ENCODE measurements around the gene DYSF. TPM values are rescaled to one million over a fixed set of nuclear protein-coding genes. Genes with fewer than 3 reads are reported as not detected.

DYSF gene
- total RNA-seq, 2 experiments from 2014 or later = not detected

DNA sequence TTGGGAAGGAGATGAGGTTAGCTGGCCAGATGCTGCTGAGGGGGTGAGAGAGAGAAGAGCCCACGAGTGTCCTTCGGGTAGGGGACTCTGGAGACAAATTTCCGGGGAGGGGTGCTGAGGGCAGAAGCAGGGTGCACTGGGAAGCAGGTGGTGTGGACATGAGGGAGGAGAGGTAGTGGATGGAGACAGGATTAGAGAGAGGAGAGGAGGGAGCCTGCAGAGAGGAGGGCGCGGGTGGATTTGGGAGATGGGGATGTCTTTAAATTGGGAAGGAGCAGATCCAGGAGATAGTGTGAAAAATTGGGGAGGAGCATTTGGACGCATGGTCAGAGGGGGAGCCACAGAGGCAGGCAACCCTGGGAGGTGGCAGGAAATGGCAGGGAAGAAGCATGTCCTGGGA, 154.7 kb downstream of the DYSF start:
- intact Hi-C loops (cut with micrococcal nuclease) = no loop called here
- ChIA-PET CTCF (interaction anchor here (1.0 kb wide), 1 partner anchor 78 kb away, joined by 3 read pairs; no protein-coding TSS in a partner anchor), POLR2A (no interaction called here)
- H3K4me3 Mint-ChIP-seq = no peak overlapping the region
- no peaks in the 10 kb centered on the region for H3K36me3 Mint-ChIP-seq
- H3K9me3 Mint-ChIP-seq = no peaks in the 10 kb centered on the region
- no peak overlapping the region for H3K27ac Mint-ChIP-seq
- DNase-seq = no peak
- peaks cover 3% of the 10 kb centered on the region for H3K4me1 Mint-ChIP-seq (ENCODE audit: low read depth)
- H3K27me3 Mint-ChIP-seq = peaks cover 7% of the 10 kb centered on the region

DNA sequence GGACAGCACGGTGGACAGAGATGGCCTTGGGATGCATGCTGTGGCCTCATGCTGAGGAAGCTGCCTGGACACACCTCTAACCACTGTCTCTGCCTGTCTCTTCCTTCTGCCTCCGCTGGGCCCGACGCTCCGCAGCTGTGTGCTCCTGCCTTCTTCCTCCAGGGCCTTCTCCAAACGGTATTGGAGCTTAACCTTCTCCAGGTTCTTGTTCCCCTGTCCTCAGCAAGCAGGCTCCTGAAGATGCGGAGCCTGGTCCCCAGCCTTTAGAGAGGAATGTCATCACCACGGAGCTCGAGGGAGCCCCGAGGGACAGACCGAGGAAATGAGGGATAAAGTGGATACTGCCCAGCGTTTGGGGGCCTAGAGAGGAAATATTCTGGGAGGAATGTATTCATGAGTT, 155.1 kb downstream of the DYSF start:
- CTCF ChIA-PET = no interaction called here
- peaks cover 5% of the 10 kb centered on the region for H3K27me3 Mint-ChIP-seq
- H3K9me3 Mint-ChIP-seq = no peaks in the 10 kb centered on the region
- DNase-seq = no peak
- peaks cover 3% of the 10 kb centered on the region for H3K4me1 Mint-ChIP-seq (ENCODE audit: low read depth)
- H3K27ac Mint-ChIP-seq = no peak overlapping the region
- intact Hi-C loops (cut with micrococcal nuclease) = no loop called here
- H3K4me3 Mint-ChIP-seq = no peak overlapping the region
- H3K36me3 Mint-ChIP-seq = no peaks in the 10 kb centered on the region
- POLR2A ChIA-PET = no interaction called here

DNA sequence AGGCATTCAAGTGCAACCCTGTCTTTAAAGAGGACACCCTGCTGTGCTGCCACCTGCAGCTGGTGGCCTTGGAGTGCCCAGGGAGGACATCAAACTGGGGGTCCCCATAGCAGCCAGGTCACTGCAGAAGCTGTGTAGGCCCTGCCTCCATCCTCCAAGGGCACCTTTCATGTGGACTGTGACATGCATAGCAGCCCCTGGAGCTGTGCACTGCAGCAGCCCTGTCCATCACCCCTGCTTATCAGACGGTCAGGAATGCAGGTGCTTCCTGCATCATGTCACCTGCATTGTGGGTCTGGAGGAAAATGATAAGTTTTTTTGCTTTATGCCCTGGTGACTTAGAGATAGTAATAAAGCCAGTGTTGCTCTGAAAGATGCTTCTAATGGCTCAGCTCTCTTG, 155.7 kb downstream of the DYSF start:
- Mint-ChIP-seq H3K27me3 (peaks cover 5% of the 10 kb centered on the region), H3K4me1 (ENCODE audit: low read depth) (peaks cover 3% of the 10 kb centered on the region), H3K36me3 (no peaks in the 10 kb centered on the region), H3K9me3 (no peaks in the 10 kb centered on the region), H3K27ac (no peak overlapping the region), H3K4me3 (no peak overlapping the region)
- peak; percentile 5 for DNase-seq
- intact Hi-C loops (cut with micrococcal nuclease) = no loop called here
- ChIA-PET CTCF (no interaction called here), POLR2A (no interaction called here)

DNA sequence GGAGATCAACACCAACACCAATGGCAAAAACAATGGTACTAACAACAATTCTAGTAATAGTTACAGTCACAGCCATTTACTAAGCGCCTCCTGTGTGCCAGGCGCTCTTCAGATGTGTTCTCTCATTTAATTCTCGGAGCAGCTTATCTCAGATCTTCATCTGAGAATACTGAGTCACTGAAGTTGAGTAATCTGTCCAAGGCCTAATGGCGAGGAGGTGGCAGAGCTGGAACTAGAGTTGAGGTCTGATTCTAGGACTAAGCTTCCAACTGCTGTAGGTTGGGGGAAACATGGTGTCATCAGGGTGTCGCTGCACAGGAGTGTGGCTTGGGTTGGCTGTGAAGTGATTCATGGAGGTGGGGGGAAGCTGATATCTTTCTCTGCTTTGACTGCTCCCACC, 156.1 kb downstream of the DYSF start:
- intact Hi-C loops (cut with micrococcal nuclease) = no loop called here
- Mint-ChIP-seq H3K4me1 (ENCODE audit: low read depth) (peaks cover 3% of the 10 kb centered on the region), H3K4me3 (no peak overlapping the region), H3K27ac (no peak overlapping the region), H3K9me3 (no peaks in the 10 kb centered on the region), H3K27me3 (peaks cover 3% of the 10 kb centered on the region), H3K36me3 (no peaks in the 10 kb centered on the region)
- POLR2A ChIA-PET = no interaction called here
- CTCF ChIA-PET = interaction anchor here (1.2 kb wide), 1 partner anchor 23 kb away, joined by 3 read pairs; no protein-coding TSS in a partner anchor
- DNase-seq = peak; percentile 4

DNA sequence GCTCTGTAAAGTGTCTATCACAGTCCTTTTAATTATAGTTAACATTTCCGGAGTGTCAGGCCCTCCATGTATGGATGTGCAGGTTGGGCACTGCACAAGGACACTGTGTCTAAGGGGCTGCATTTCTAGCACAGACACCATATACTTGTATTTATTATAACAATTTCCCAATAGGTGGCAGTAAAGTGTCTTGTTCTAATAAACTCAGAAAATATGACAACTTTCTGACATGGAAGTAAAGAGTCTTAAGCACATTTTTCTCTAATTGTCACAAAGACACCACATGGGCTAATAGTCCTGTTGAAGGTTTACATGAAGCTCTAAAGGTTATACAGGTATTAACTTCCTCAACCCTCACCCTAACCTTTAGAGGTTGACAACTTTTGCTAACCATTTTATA, 156.6 kb downstream of the DYSF start:
- Mint-ChIP-seq H3K4me3 (no peak overlapping the region), H3K27ac (no peak overlapping the region), H3K4me1 (ENCODE audit: low read depth) (peaks cover 2% of the 10 kb centered on the region), H3K36me3 (no peaks in the 10 kb centered on the region), H3K27me3 (no peaks in the 10 kb centered on the region), H3K9me3 (no peaks in the 10 kb centered on the region)
- POLR2A ChIA-PET = no interaction called here
- DNase-seq = no peak
- CTCF ChIA-PET = interaction anchor here (1.0 to 1.2 kb wide), 2 partner anchors 23 to 188 kb away, joined by 3 to 5 read pairs; no protein-coding TSS in a partner anchor
- intact Hi-C loops (cut with micrococcal nuclease) = no loop called here

DNA sequence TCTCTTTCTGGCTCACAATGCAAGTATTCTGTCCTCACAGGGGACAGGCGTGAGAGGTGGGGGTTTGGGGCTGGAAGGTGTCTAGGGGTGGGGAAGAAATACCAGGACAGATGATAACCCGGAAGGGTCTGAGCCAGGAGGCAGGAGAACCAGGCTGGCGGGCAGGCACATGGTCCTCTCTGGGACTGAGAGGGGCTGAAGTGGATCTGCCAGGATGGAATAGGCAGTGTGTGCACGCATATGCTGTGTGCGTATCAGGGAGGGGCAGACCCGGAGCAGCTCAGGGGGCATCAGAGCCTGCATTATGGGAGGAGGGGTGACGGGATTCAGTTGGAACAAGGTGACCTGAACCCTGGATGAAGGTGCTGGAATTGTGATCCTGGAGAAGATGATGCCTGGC, 157.3 kb downstream of the DYSF start:
- Mint-ChIP-seq H3K27me3 (no peaks in the 10 kb centered on the region), H3K36me3 (no peaks in the 10 kb centered on the region), H3K9me3 (no peaks in the 10 kb centered on the region), H3K4me1 (ENCODE audit: low read depth) (no peaks in the 10 kb centered on the region), H3K4me3 (no peak overlapping the region), H3K27ac (no peak overlapping the region)
- DNase-seq = peak; percentile 4
- intact Hi-C loops (cut with micrococcal nuclease) = no loop called here
- POLR2A ChIA-PET = no interaction called here
- CTCF ChIA-PET = interaction anchor here (1.0 to 1.2 kb wide), 2 partner anchors 22 to 188 kb away, joined by 3 to 5 read pairs; no protein-coding TSS in a partner anchor

DNA sequence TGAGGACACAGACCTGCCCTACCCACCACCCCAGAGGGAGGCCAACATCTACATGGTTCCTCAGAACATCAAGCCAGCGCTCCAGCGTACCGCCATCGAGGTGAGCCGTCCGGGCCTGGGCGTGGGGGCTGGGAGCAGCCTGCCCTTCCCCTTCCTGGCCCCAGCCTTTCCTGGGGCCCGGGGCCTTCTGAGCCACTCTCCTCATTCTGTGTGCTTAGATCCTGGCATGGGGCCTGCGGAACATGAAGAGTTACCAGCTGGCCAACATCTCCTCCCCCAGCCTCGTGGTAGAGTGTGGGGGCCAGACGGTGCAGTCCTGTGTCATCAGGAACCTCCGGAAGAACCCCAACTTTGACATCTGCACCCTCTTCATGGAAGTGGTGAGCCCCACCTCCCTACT, 157.9 kb downstream of the DYSF start:
- H3K27me3 Mint-ChIP-seq = peaks cover 1% of the 10 kb centered on the region
- H3K27ac Mint-ChIP-seq = no peak overlapping the region
- ChIA-PET POLR2A (no interaction called here), CTCF (no interaction called here)
- H3K9me3 Mint-ChIP-seq = no peaks in the 10 kb centered on the region
- H3K4me1 Mint-ChIP-seq (ENCODE audit: low read depth) = no peaks in the 10 kb centered on the region
- H3K36me3 Mint-ChIP-seq = no peaks in the 10 kb centered on the region
- DNase-seq = peak; percentile 1
- H3K4me3 Mint-ChIP-seq = no peak overlapping the region
- intact Hi-C loops (cut with micrococcal nuclease) = no loop called here

DNA sequence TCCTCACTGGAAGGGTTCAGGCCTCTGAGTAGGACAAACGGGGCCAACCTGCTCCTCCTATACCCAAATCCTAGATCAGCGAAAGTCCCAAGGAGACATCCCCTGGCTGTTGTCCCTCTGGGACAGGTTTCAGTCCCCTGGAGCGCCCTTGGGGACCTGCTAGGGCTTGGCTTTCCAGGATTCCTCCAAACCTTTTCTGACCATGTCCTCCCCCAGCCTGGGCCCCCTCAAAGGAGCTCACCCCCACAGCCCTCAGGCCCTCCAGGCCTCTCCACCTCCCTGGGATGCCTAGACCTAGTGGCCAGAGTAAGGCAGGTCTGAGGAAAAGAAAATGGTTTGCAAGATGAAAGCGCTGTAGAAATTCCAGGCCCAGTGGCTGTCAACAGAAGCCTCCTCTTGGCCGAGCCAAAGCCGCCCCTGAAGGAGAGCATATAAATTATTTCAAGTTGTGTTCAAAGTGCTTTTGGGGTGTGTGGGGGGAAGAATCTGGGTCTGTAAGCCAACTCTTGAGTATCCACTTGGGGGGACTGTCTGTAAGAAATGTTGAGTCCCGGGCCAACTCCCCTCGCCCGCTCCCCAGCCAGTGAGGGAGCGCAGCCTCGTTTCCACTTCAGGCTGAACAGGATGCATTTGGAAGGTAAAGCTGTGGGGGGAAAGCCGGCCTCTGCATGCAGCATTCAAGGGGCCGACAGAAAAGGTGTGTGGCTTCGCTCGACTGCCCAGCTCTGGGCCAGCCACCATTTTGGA, 158.6 kb downstream of the DYSF start:
- ChIA-PET POLR2A (no interaction called here), CTCF (no interaction called here)
- intact Hi-C loops (cut with micrococcal nuclease) = no loop called here
- Mint-ChIP-seq H3K9me3 (no peaks in the 10 kb centered on the region), H3K27me3 (peaks cover 3% of the 10 kb centered on the region), H3K36me3 (no peaks in the 10 kb centered on the region), H3K4me3 (no peak overlapping the region), H3K4me1 (ENCODE audit: low read depth) (no peaks in the 10 kb centered on the region), H3K27ac (no peak overlapping the region)
- peak; percentile 1 for DNase-seq

DNA sequence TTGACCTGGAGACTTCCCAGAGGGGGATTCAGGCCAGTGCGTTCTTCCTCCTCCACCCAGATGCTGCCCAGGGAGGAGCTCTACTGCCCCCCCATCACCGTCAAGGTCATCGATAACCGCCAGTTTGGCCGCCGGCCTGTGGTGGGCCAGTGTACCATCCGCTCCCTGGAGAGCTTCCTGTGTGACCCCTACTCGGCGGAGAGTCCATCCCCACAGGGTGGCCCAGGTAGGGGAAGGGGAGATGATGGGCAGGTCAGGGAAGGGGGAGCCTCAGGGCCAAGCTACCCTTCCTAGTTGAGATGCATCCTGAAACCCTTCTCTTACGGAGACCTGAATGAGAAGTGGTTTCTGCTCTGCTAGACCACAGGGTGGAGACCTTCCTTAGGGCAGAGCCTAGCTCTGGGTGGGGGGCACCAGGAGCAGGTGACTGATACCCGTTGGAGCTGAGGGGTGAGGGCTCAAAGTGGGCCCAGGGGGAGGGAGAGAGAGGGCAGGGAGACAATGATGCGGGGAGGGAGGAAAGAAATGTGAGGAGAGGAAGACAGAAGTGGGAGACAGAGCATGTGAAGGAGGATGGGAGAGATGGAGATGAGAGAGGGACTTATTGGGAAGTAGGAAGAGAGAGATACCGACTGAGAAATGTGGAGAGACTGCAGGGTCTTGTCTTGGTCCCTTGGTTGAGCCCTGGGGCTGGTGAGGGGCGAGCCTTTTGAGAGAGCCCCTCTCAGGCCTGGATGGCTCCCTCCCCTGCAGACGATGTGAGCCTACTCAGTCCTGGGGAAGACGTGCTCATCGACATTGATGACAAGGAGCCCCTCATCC, 159.4 kb downstream of the DYSF start:
- Mint-ChIP-seq H3K4me1 (ENCODE audit: low read depth) (no peaks in the 10 kb centered on the region), H3K4me3 (no peak overlapping the region), H3K36me3 (no peaks in the 10 kb centered on the region), H3K27me3 (peaks cover 3% of the 10 kb centered on the region), H3K27ac (no peak overlapping the region), H3K9me3 (no peaks in the 10 kb centered on the region)
- CTCF ChIA-PET = no interaction called here
- POLR2A ChIA-PET = no interaction called here
- intact Hi-C loops (cut with micrococcal nuclease) = no loop called here
- peak; percentile 3 for DNase-seq

DNA sequence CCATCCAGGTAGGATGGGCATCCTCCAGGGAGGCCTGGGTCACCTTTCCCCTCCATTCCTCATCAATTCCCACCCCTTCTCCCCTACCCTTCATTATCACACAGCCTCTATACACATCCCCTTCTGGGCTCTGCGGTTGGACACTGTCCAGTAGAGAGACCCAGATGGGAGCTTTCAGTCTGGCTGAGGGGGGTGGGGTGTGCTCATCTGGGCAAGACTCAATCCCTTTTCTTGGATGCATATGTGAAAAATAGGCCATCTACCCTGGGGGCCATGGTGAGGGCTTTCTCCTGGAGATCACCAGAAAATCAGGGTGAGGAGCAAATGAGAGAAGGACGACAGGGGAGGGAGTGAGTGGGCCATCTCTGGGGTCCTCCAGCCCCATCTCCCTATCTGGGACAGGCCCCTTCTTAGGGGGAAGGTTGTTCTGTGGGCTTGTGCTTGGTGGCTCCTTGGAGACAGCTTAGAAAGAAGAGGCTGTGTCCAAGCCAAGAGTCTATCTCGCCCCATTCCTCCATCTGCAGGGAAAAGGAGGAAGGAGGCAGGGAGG, 160.1 kb downstream of the DYSF start:
- no peaks in the 10 kb centered on the region for H3K36me3 Mint-ChIP-seq
- no peaks in the 10 kb centered on the region for H3K4me1 Mint-ChIP-seq (ENCODE audit: low read depth)
- intact Hi-C loops (cut with micrococcal nuclease) = no loop called here
- H3K4me3 Mint-ChIP-seq = no peak overlapping the region
- no peak for DNase-seq
- H3K27ac Mint-ChIP-seq = no peak overlapping the region
- peaks cover 3% of the 10 kb centered on the region for H3K27me3 Mint-ChIP-seq
- ChIA-PET POLR2A (no interaction called here), CTCF (no interaction called here)
- H3K9me3 Mint-ChIP-seq = no peaks in the 10 kb centered on the region

DNA sequence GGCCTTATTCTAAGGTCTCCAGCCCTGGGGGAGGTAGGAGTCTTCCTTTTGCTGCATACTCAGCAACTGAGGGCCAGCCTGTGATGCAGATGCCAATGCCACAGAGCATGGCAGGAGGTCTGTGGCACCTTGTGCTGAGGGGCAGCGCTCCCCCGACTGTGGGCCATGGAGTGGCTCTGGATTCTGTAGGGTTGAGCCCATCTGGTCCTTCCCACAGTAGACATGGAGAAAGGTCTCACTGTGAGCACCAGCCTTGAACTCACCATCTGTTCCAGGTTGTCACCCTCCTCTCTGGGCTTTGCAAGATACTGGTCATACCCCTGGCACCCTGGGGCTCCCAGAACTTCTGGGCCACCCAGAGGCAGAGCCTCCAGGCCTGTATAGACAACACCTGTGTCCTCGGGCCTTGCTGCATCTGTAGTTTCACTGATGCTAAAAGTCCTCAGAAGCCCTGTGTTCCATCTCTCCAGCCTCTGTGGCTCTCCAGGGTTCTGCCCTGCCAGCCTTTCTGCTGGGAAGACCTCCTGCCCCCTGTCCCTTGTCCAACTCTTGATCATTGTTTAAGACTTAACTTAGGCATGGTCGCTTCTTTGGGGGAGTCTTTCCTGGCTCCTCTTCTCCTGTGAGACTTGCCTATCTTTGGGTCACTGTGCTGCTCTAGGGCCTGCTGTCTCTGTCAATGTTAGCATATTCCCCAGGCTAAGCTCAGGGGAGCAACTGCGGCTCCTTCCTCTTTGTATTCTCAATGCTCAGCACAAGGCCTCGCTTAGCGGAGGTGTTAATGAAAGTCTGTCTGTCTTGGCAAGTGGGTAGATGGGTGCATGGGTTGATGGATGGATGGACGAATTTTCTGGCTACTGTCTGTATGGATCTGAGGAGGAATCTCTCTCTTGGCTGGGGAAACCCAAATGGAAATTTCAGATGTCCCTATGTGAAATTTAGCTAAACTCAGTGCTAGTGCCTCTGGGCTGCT, 160.9 kb downstream of the DYSF start:
- ChIA-PET POLR2A (no interaction called here), CTCF (no interaction called here)
- no peak overlapping the region for H3K27ac Mint-ChIP-seq
- DNase-seq = peak; percentile 3
- no peaks in the 10 kb centered on the region for H3K9me3 Mint-ChIP-seq
- no peaks in the 10 kb centered on the region for H3K36me3 Mint-ChIP-seq
- peaks cover 3% of the 10 kb centered on the region for H3K27me3 Mint-ChIP-seq
- intact Hi-C loops (cut with micrococcal nuclease) = no loop called here
- no peaks in the 10 kb centered on the region for H3K4me1 Mint-ChIP-seq (ENCODE audit: low read depth)
- H3K4me3 Mint-ChIP-seq = no peak overlapping the region
